KOPT-K1 (cell line): Measurements from ENCODE around the gene AUH.

ENCODE experiments used
- H3K27ac ChIP-seq: fragments of 200-600 bp; sonication (generic); 2 replicates; pipeline ENCODE4 v1.5.1; 2016; ENCODE audit warnings: antibody characterized with exemption, mild to moderate bottlenecking, low read depth, low read length; ENCODE audit not compliant: poor library complexity, severe bottlenecking
- H3K36me3 ChIP-seq: fragments of 200-600 bp; sonication (generic); 2 replicates; pipeline ENCODE4 v1.5.1; 2017; ENCODE audit warnings: antibody characterized with exemption, mild to moderate bottlenecking, low read length, moderate library complexity; ENCODE audit not compliant: insufficient read depth
- H3K9me3 ChIP-seq: fragments of 200-600 bp; sonication (generic); 2 replicates; pipeline ENCODE4 v1.5.1; 2017; ENCODE audit warnings: antibody characterized with exemption, low read length, mild to moderate bottlenecking; ENCODE audit not compliant: insufficient read depth, poor library complexity, severe bottlenecking

AUH gene

GRCh38 chr9:91185193-91185886 lies 176.4 kb downstream of the AUH start:
- no peaks in the 10 kb centered on the region for H3K9me3 ChIP-seq
- no peak overlapping the region for H3K27ac ChIP-seq
- no peaks in the 10 kb centered on the region for H3K36me3 ChIP-seq

- H3K27ac ChIP-seq: no peak overlapping the region
- H3K9me3 ChIP-seq: no peaks in the 10 kb centered on the region
- H3K36me3 ChIP-seq: no peaks in the 10 kb centered on the region
Observed at GRCh38 chr9:91182429-91183225, 179.1 kb downstream of the AUH start.

GRCh38 chr9:91181541-91181940 lies 180.2 kb downstream of the AUH start:
- Histone ChIP-seq H3K36me3 (no peaks in the 10 kb centered on the region), H3K9me3 (no peaks in the 10 kb centered on the region), H3K27ac (no peak overlapping the region)

- no peak overlapping the region for H3K27ac ChIP-seq
- H3K36me3 ChIP-seq: no peaks in the 10 kb centered on the region
- H3K9me3 ChIP-seq: no peaks in the 10 kb centered on the region
Observed at GRCh38 chr9:91180930-91181268, 180.8 kb downstream of the AUH start.

- no peak overlapping the region for H3K27ac ChIP-seq
- no peaks in the 10 kb centered on the region for H3K36me3 ChIP-seq
- no peaks in the 10 kb centered on the region for H3K9me3 ChIP-seq
Observed at GRCh38 chr9:91180240-91180929, 181.3 kb downstream of the AUH start.

- Histone ChIP-seq H3K9me3 (no peaks in the 10 kb centered on the region), H3K27ac (no peak overlapping the region), H3K36me3 (no peaks in the 10 kb centered on the region)
Observed at GRCh38 chr9:91179237-91180138, 182.2 kb downstream of the AUH start.

GRCh38 chr9:91178281-91179236 lies 183.2 kb downstream of the AUH start:
- H3K27ac ChIP-seq: no peak overlapping the region
- H3K36me3 ChIP-seq: no peaks in the 10 kb centered on the region
- H3K9me3 ChIP-seq: no peaks in the 10 kb centered on the region

- Histone ChIP-seq H3K9me3 (no peaks in the 10 kb centered on the region), H3K27ac (peak overlapping the region; percentile 34), H3K36me3 (no peaks in the 10 kb centered on the region)
Observed at GRCh38 chr9:91177661-91178280, 183.9 kb downstream of the AUH start.

- Histone ChIP-seq H3K9me3 (no peaks in the 10 kb centered on the region), H3K36me3 (no peaks in the 10 kb centered on the region), H3K27ac (peak overlapping the region; percentile 34)
Observed at GRCh38 chr9:91177081-91177480, 184.6 kb downstream of the AUH start.

GRCh38 chr9:91176426-91176825 lies 185.3 kb downstream of the AUH start:
- no peaks in the 10 kb centered on the region for H3K36me3 ChIP-seq
- H3K27ac ChIP-seq: no peak overlapping the region
- H3K9me3 ChIP-seq: peaks cover 5% of the 10 kb centered on the region

GRCh38 chr9:91174772-91175171 lies 186.9 kb downstream of the AUH start:
- H3K9me3 ChIP-seq: peaks cover 21% of the 10 kb centered on the region
- H3K36me3 ChIP-seq: no peaks in the 10 kb centered on the region
- H3K27ac ChIP-seq: no peak overlapping the region

GRCh38 chr9:91172329-91172728 lies 189.4 kb downstream of the AUH start:
- Histone ChIP-seq H3K9me3 (peaks cover 21% of the 10 kb centered on the region), H3K36me3 (no peaks in the 10 kb centered on the region)

GRCh38 chr9:91170951-91171350 lies 190.8 kb downstream of the AUH start:
- Histone ChIP-seq H3K9me3 (peaks cover 21% of the 10 kb centered on the region), H3K36me3 (no peaks in the 10 kb centered on the region), H3K27ac (no peak overlapping the region)

More at GRCh38 chr9:91172329-91172728, 189.4 kb downstream of the AUH start:
- H3K27ac ChIP-seq: no peak overlapping the region
